AG04450 (cell line): ENCODE measurements around the gene NKAIN2. TPM values are rescaled to one million over a fixed set of nuclear protein-coding genes. Genes with fewer than 3 reads are reported as not detected.

Source experiments
- CTCF ChIA-PET: fragments of 300-600, 350-600 bp; formaldehyde crosslinking; extraction: SDS; loops from one replicate; lab custom pipeline; 2022; ENCODE audit warnings: antibody characterized with exemption, inconsistent platforms; lab: Charles Lee
- POLR2A ChIA-PET: fragments of 350-600 bp; formaldehyde crosslinking; extraction: SDS; loops from one replicate; lab custom pipeline; 2021; ENCODE audit warnings: antibody characterized with exemption, inconsistent platforms; lab: Yijun Ruan, JAX
- DNase-seq: peaks from one replicate; pipeline ENCODE4 v3.0.0-alpha.2; 2011; ENCODE audit warnings: low read depth, low spot score
- H3K27ac ChIP-seq: one replicate; pipeline ENCODE4 v1.5.1; 2012; ENCODE audit warnings: low read depth, low read length, control low read depth
- H3K27me3 ChIP-seq: one replicate; pipeline ENCODE4 v1.6.0; 2012; ENCODE audit warnings: low read length; ENCODE audit not compliant: control insufficient read depth, insufficient read depth
- H3K4me3 ChIP-seq: 2 replicates; pipeline ENCODE4 v1.5.1; 2011; ENCODE audit warnings: mild to moderate bottlenecking, low read depth, low read length, control low read depth
- H3K9me3 ChIP-seq: 2 replicates; pipeline ENCODE4 v1.5.1; 2012; ENCODE audit warnings: low read length; ENCODE audit not compliant: control insufficient read depth, insufficient read depth
- CTCF ChIP-seq: IDR thresholded peaks from 2 replicates; pipeline ENCODE4 v1.5.1; 2011; ENCODE audit warnings: low read depth, low read length, control low read depth, inconsistent platforms
- polyA plus RNA-seq: library from polyadenylated mRNA; depleted of rRNA; stranded (reverse); fragments of >200 nt; gene quantifications from 2 replicates; pipeline ENCODE4 v1.2.3, GENCODE V29; 2011

The NKAIN2 gene
- polyA plus RNA-seq, 1 experiment: not detected

DNA sequence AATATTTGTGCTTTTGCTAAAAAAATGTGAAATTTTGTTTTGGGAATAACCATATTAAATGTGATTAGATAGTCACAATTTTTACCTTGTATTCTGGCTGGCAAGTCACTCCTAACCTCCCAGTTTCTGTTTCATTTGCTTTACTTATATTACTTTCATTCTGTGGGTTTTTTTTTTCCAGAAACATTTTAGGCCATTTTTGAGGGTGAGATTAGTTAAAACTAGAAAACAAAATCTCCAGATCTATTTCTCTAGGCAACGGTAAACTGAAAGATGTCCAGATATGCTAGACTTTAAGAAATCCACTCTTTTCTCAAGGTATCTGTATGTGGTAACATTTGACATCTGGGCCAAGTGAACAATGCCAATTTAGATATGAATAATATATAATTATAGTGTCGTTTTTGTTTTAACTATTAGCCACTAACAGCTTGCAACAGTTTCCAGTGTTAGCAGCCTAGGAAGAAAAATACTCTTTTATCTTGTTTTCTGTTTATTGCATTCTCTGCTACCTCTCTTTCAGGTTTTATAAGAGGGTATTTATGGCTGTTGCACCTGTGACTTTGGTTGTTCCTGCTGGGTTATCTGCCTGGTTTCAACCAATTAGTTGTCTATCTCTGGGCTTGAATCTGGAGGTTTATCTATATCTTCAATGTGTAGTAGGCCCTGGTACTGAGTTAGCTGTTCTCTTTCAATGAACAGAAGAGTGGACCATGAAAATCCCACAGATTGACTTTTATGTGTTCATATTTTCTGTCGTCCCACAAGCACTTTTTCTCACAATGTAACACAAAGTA is 260.9 kb downstream of the NKAIN2 start:
- no peak for DNase-seq
- Histone ChIP-seq H3K27ac (no peak overlapping the region), H3K4me3 (no peak overlapping the region), H3K9me3 (no peaks in the 10 kb centered on the region), H3K27me3 (no peaks in the 10 kb centered on the region)
- TF ChIP-seq CTCF: no peak
- CTCF ChIA-PET: interaction anchor here (0.6 kb wide), 1 partner anchor 704 kb away, joined by 3 read pairs; no protein-coding TSS in a partner anchor
- POLR2A ChIA-PET: interaction anchor here (0.6 kb wide), 1 partner anchor 1593 kb away, joined by 3 read pairs; the partner anchor contains the start of gene SERINC1

GRCh38 chr6:124066269-124066668 is 262.6 kb downstream of the NKAIN2 start:
- Histone ChIP-seq H3K9me3 (no peaks in the 10 kb centered on the region), H3K4me3 (no peak overlapping the region), H3K27ac (no peak overlapping the region), H3K27me3 (no peaks in the 10 kb centered on the region)
- no peak for DNase-seq
- ChIA-PET POLR2A (no interaction called here), CTCF (no interaction called here)
- no peak for TF ChIP-seq CTCF

GRCh38 chr6:124066946-124067552 is 263.4 kb downstream of the NKAIN2 start:
- H3K9me3 ChIP-seq: no peaks in the 10 kb centered on the region
- H3K27ac ChIP-seq: no peak overlapping the region
- no peak for DNase-seq
- ChIA-PET CTCF (no interaction called here), POLR2A (interaction anchor here (0.7 kb wide), 1 partner anchor 192 kb away, joined by 4 read pairs; no protein-coding TSS in a partner anchor)
- TF ChIP-seq CTCF: no peak
- no peaks in the 10 kb centered on the region for H3K27me3 ChIP-seq
- H3K4me3 ChIP-seq: no peak overlapping the region

DNA sequence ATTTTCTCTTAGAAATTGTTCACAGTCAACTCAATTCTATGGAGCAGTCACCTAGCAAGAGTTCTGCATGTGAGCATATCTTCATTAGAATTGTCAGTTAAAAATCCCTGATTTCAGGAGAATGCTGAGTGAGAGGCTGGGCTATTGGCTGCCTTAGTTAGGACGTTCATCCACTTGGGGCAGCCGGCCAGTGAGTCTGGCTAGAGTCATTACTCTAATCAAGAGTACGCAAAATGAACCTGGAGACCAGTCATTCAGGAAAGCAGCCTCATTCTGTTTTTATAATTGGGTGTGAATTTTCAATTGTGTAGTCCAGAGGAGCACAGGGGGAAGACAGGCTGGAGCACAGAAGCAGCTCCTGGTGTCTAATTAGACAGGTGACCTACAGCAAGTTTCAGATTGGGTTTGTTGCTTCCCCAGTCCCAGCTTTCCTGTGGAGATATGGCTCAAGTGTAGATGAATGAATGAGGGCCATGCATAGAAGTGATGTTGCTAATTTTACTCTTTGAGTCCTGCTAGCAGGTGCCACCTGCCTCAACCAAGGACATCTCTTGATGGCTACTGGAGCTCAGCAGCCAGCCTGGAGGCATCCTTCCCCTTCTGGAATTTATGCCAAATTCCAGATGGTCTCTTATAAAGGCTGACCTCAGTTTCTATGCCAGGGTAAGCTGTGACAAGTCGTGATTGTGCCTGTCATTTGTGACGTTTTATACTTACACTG is 265.7 kb downstream of the NKAIN2 start:
- no peak for DNase-seq
- ChIA-PET POLR2A (no interaction called here), CTCF (no interaction called here)
- Histone ChIP-seq H3K9me3 (no peaks in the 10 kb centered on the region), H3K27me3 (no peaks in the 10 kb centered on the region), H3K27ac (no peak overlapping the region), H3K4me3 (no peak overlapping the region)
- TF ChIP-seq CTCF: no peak
